ENCODE results near the gene SIGLEC11. TPM values are rescaled to one million over a fixed set of nuclear protein-coding genes. Genes with fewer than 3 reads are reported as not detected.

The SIGLEC11 gene
- total RNA-seq, 1 donor from 2014 or later = 7.7 TPM

DNA sequence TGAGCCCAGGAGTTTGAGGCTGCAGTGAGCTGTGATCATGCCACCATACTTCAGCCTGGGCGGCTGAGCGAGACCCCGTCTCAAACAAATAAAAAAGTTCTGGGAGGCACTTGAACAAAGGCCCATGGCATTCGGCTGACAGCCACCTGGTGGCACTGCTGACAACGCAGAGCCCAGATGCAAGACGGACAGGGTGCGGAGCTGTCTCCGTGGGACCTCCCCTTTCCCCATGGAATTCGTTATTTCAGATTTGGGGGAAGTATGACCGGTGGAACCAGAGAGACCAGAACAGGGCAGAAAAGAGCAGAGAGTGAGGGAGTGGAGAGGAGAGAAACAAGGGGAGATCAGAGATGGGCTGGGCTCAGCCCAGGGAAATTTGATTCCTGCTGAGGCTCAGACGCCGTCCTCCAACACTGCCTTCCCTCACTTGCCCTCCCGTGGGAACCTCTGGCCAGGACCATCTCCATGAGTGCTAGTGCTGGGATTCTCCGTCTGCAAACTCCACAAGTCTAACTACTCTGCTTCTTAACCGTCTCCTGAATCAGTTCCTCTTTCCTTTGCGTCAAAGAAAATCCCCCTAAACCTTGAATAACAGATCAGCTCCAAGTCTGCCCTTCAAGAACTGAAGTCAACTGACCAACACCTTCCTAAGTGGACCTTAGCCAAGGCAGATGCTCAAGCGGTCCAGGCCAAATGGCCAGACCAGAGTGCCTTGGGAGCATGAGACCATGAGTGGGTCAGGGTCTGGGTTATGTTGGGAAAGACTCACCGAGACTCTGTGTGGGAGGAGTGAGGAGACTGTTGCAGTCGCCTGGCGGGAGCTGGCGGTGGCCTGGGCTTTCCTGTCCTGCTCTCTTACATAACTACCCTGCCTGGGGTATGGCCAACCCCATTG is 43.9 kb downstream of the SIGLEC11 start:
- TF ChIP-seq, protein P1, sequence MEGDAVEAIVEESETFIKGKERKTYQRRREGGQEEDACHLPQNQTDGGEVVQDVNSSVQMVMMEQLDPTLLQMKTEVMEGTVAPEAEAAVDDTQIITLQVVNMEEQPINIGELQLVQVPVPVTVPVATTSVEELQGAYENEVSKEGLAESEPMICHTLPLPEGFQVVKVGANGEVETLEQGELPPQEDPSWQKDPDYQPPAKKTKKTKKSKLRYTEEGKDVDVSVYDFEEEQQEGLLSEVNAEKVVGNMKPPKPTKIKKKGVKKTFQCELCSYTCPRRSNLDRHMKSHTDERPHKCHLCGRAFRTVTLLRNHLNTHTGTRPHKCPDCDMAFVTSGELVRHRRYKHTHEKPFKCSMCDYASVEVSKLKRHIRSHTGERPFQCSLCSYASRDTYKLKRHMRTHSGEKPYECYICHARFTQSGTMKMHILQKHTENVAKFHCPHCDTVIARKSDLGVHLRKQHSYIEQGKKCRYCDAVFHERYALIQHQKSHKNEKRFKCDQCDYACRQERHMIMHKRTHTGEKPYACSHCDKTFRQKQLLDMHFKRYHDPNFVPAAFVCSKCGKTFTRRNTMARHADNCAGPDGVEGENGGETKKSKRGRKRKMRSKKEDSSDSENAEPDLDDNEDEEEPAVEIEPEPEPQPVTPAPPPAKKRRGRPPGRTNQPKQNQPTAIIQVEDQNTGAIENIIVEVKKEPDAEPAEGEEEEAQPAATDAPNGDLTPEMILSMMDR (IDR thresholded peaks at IDR 0.05) = no peak
- Histone ChIP-seq H3K36me3 (peaks cover 55% of the 10 kb centered on the region), H3K9me3 (no peaks in the 10 kb centered on the region), H3K27me3 (ENCODE audit: low read depth) (no peaks in the 10 kb centered on the region), H3K27ac (no peak overlapping the region), H3K4me3 (no peak overlapping the region), H3K4me1 (peaks cover 8% of the 10 kb centered on the region)
- ATAC-seq (peak; percentile 19 to 41), DNase-seq (no peak)
- intact Hi-C loops (cut with DNase I) = no loop called here

DNA sequence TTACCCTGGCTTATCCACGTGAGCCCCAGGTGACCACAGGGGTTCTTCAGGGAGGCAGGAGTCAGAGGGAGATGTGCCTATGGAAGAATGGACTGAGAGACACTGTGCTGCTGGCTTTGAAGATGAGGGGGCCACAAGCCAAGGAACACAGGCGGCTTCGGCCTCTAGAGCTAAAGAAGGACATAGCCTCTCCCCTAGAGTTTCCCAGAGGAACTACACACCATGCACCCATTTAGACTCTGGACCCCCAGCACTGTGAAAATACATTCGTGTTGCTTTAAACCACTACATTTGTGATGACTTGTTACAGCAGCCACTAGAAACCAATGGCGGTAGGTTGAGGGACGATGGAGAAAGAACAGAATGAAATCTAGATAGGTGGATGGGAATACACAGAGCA is 45.7 kb downstream of the SIGLEC11 start:
- H3K4me3 ChIP-seq = no peak overlapping the region
- no peaks in the 10 kb centered on the region for H3K27me3 ChIP-seq (ENCODE audit: low read depth)
- DNase-seq (no peak), ATAC-seq (no peak)
- H3K27ac ChIP-seq = no peak overlapping the region
- no peaks in the 10 kb centered on the region for H3K9me3 ChIP-seq
- intact Hi-C loops (cut with DNase I) = no loop called here
- TF ChIP-seq, protein P1 (IDR thresholded peaks at IDR 0.05) = no peak
- peaks cover 43% of the 10 kb centered on the region for H3K36me3 ChIP-seq
- peaks cover 22% of the 10 kb centered on the region for H3K4me1 ChIP-seq

DNA sequence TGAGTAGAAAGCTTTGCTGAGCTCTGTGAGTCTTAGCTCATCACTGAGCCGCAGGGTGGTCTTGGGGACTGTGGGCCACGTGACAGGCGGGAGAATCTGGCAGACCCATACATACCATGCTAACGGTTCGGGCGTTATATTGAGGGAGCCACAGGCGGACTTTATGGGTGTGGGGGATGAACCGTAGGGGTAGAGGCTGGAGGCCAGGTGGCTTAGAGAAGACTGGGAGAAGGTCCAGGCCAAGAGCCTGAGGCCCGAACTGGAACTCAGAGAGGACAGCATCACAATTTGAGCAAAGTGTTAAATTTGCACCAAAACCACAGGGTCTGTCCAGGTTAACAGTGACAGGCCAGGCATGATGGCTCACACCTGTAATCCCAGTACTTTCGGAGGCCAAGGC is 47.3 kb downstream of the SIGLEC11 start:
- no peaks in the 10 kb centered on the region for H3K9me3 ChIP-seq
- H3K27ac ChIP-seq = no peak overlapping the region
- no peak overlapping the region for H3K4me3 ChIP-seq
- no peak for DNase-seq
- peaks cover 55% of the 10 kb centered on the region for H3K36me3 ChIP-seq
- TF ChIP-seq, protein P1 (IDR thresholded peaks at IDR 0.05) = no peak
- H3K27me3 ChIP-seq (ENCODE audit: low read depth) = no peaks in the 10 kb centered on the region
- intact Hi-C loops (cut with DNase I) = no loop called here
- ATAC-seq = no peak
- H3K4me1 ChIP-seq = peaks cover 22% of the 10 kb centered on the region

DNA sequence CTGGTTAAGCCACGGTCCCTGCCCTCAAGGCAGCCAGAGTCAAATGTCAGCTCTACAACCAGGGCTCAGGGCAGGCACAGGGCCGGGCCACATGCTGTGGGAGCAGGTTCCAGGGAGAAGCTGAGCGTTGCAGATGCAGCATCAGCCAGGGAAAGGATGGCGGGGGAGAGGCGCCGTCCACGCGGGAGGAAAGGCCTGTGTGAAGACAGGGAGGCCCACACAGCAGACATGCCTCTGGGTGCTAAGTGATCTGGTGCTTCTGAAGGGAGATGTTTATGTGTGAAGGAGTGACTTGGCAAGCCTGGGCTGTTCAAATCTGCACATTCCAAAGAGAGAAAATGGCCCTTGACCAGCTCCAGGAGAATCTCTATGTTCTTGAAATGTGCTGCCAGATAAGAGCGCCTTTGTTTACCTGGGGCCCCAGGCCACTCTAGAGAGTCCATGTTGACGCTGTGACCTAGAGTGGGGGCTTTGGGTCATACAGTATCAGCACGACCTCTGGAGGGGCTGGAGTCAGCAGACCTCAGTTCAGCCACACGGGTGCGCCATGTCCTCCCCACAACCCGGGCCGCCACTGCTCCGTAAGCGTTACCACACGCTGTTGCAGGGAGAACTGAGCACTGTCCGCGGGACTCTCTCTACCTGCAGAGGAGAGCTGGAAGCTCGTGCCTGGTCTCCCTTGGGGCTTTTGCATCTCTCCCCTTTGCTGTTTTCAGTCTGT is 47.8 kb downstream of the SIGLEC11 start:
- no peak for DNase-seq
- Histone ChIP-seq H3K36me3 (peaks cover 57% of the 10 kb centered on the region), H3K27ac (no peak overlapping the region), H3K9me3 (no peaks in the 10 kb centered on the region), H3K4me1 (peaks cover 22% of the 10 kb centered on the region), H3K4me3 (no peak overlapping the region), H3K27me3 (ENCODE audit: low read depth) (no peaks in the 10 kb centered on the region)
- TF ChIP-seq, protein P1 (IDR thresholded peaks at IDR 0.05) = no peak
- ATAC-seq = peak; percentile 24 to 53
- intact Hi-C loops (cut with DNase I) = no loop called here

DNA sequence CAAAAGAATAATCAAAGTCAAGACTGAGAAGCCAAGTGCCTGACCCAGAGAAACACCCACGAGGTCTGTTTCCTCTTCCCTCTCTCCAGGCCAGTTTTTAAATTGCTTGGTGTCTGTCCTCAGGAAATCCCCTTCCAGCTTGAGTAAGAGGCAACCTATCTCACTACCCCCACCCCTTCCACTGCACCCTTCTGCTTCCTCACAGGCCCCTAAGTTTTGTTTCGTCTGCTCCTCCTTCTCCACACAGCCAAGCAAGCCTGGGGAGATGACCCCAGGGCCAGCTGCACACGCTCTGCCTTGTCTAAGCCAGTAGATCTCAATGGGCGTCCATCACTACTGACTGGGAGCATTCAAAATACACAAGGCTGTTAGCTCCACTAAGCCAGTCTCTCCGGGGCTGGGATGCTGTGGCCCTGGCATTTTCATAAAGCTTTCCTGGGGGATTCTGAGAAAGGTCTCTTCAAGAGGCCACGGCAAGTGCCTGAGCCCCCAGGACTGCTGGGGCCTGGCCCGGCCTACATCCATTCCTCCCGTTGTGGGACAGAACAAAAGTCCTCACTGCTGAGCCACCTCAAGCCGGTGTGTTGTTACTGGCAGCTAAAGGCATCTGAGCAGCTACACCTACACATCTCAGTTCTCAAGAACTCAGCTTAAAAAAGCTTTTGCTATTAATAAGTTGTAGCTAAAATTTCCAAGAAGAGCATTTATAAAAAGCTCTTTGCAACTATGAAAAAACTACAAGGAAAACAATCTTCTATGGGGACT is 49.4 kb downstream of the SIGLEC11 start:
- ATAC-seq = peak in 1 of 2 donors; percentile 26

More for the DNA sequence above, 49.4 kb downstream of the SIGLEC11 start:
- no peak overlapping the region for H3K4me3 ChIP-seq
- peaks cover 61% of the 10 kb centered on the region for H3K36me3 ChIP-seq
- H3K27ac ChIP-seq = peak overlapping the region; percentile 18
- H3K4me1 ChIP-seq = peaks cover 22% of the 10 kb centered on the region
- DNase-seq = no peak
- intact Hi-C loops (cut with DNase I) = no loop called here
- TF ChIP-seq, protein P1 (IDR thresholded peaks at IDR 0.05) = no peak
- H3K27me3 ChIP-seq (ENCODE audit: low read depth) = no peaks in the 10 kb centered on the region
- no peaks in the 10 kb centered on the region for H3K9me3 ChIP-seq

All from lower lobe of right lung (tissue), 2 donors.